H9 (cell line): ENCODE results near the gene IQCM. TPM values are rescaled to one million over a fixed set of nuclear protein-coding genes. Genes with fewer than 3 reads are reported as not detected.

Experiments used
- DNase-seq: peaks from one replicate; pipeline ENCODE4 v3.0.0-alpha.2; 2017
- H2AFZ ChIP-seq: one replicate; pipeline ENCODE4 v1.6.1; 2013; ENCODE audit warnings: mild to moderate bottlenecking, low read length, control low read depth, moderate library complexity
- H2AK5ac ChIP-seq: 2 replicates; pipeline ENCODE4 v1.6.1; 2013; ENCODE audit warnings: low read length, control low read depth, mixed read lengths; ENCODE audit not compliant: insufficient read length
- H2BK120ac ChIP-seq: one replicate; pipeline ENCODE4 v1.6.1; 2013; ENCODE audit warnings: low read depth, mild to moderate bottlenecking, low read length, control low read depth, inconsistent platforms; ENCODE audit not compliant: poor library complexity, severe bottlenecking
- H2BK12ac ChIP-seq: 2 replicates; pipeline ENCODE4 v1.6.1; 2013; ENCODE audit warnings: low read length, control low read depth, mixed read lengths, low read depth; ENCODE audit not compliant: insufficient read length
- H2BK15ac ChIP-seq: 2 replicates; pipeline ENCODE4 v1.6.1; 2013; ENCODE audit warnings: low read depth, low read length, control low read depth
- H2BK20ac ChIP-seq: one replicate; pipeline ENCODE4 v1.6.1; 2013; ENCODE audit warnings: low read depth, mild to moderate bottlenecking, low read length, control low read depth, inconsistent platforms; ENCODE audit not compliant: poor library complexity, severe bottlenecking
- H2BK5ac ChIP-seq: 2 replicates; pipeline ENCODE4 v1.6.1; 2013; ENCODE audit warnings: low read length, control low read depth, mixed read lengths; ENCODE audit not compliant: insufficient read length
- H3K14ac ChIP-seq: 2 replicates; pipeline ENCODE4 v1.6.1; 2013; ENCODE audit warnings: low read length, control low read depth; ENCODE audit not compliant: insufficient read depth
- H3K18ac ChIP-seq: 2 replicates; pipeline ENCODE4 v1.6.1; 2013; ENCODE audit warnings: low read depth, mild to moderate bottlenecking, mixed read lengths, low read length, control low read depth; ENCODE audit not compliant: insufficient read length
- H3K23ac ChIP-seq: 2 replicates; pipeline ENCODE4 v1.6.1; 2013; ENCODE audit warnings: low read length, control low read depth, mixed read lengths, low read depth; ENCODE audit not compliant: insufficient read length
- H3K23me2 ChIP-seq: 2 replicates; pipeline ENCODE4 v1.6.1; 2013; ENCODE audit warnings: low read depth, mild to moderate bottlenecking, mixed read lengths, low read length, control low read depth; ENCODE audit not compliant: insufficient read length, poor library complexity, severe bottlenecking
- H3K27ac ChIP-seq: 2 replicates; pipeline ENCODE4 v1.5.1; 2013; ENCODE audit warnings: low read length, control low read depth, mixed read lengths, low read depth; ENCODE audit not compliant: insufficient read length
- H3K27me3 ChIP-seq: 2 replicates; pipeline ENCODE4 v1.6.1; 2013; ENCODE audit warnings: low read length, control low read depth, inconsistent platforms; ENCODE audit not compliant: insufficient read depth
- H3K4ac ChIP-seq: 2 replicates; pipeline ENCODE4 v1.6.1; 2013; ENCODE audit warnings: low read depth, mild to moderate bottlenecking, control low read depth, inconsistent platforms, low read length, moderate library complexity
- H3K4me1 ChIP-seq: 2 replicates; pipeline ENCODE4 v1.6.1; 2013; ENCODE audit warnings: low read length, control low read depth, inconsistent platforms; ENCODE audit not compliant: insufficient read depth
- H3K4me2 ChIP-seq: 2 replicates; pipeline ENCODE4 v1.6.1; 2013; ENCODE audit warnings: low read length, control low read depth, mixed read lengths; ENCODE audit not compliant: insufficient read length, insufficient read depth
- H3K56ac ChIP-seq: 2 replicates; pipeline ENCODE4 v1.6.1; 2013; ENCODE audit warnings: low read depth, mild to moderate bottlenecking, mixed read lengths, low read length, control low read depth; ENCODE audit not compliant: insufficient read length
- H3K79me1 ChIP-seq: 2 replicates; pipeline ENCODE4 v1.6.1; 2013; ENCODE audit warnings: low read depth, mild to moderate bottlenecking, moderate library complexity, low read length, control low read depth, inconsistent platforms; ENCODE audit not compliant: insufficient read depth, poor library complexity, severe bottlenecking
- H3K79me2 ChIP-seq: 2 replicates; pipeline ENCODE4 v1.6.1; 2013; ENCODE audit warnings: low read length, control low read depth, inconsistent platforms; ENCODE audit not compliant: insufficient read depth
- H3K9ac ChIP-seq: 2 replicates; pipeline ENCODE4 v1.6.1; 2013; ENCODE audit warnings: low read length, control low read depth, mixed read lengths; ENCODE audit not compliant: insufficient read length; ENCODE audit errors: extremely low read depth
- H3K9me3 ChIP-seq: one replicate; pipeline ENCODE4 v1.6.1; 2013; ENCODE audit warnings: low read depth, low read length, inconsistent platforms; ENCODE audit not compliant: control insufficient read depth
- H3T11ph ChIP-seq: one replicate; pipeline ENCODE4 v1.6.1; 2013; ENCODE audit warnings: mild to moderate bottlenecking, low read length, control low read depth, inconsistent platforms
- H4K20me1 ChIP-seq: one replicate; pipeline ENCODE4 v1.6.1; 2013; ENCODE audit not compliant: control insufficient read depth, insufficient read length, insufficient read depth
- H4K5ac ChIP-seq: 2 replicates; pipeline ENCODE4 v1.6.1; 2013; ENCODE audit warnings: low read depth, mild to moderate bottlenecking, mixed read lengths, low read length, control low read depth; ENCODE audit not compliant: insufficient read length
- H4K8ac ChIP-seq: replicated peaks from 2 replicates; pipeline ENCODE4 v1.6.1; 2013; ENCODE audit warnings: low read length, control low read depth, mixed read lengths, low read depth; ENCODE audit not compliant: insufficient read length
- H4K91ac ChIP-seq: 2 replicates; pipeline ENCODE4 v1.6.1; 2013; ENCODE audit warnings: low read depth, mild to moderate bottlenecking, moderate library complexity, mixed read lengths, low read length, control low read depth; ENCODE audit not compliant: insufficient read length
- H3K27ac Mint-ChIP-seq, 3 experiments: 2 replicates in 2 of 3; 3 replicates in 1 of 3; pipeline ENCODE4 v1.8.0; 2020 to 2021; ENCODE audit warnings: mixed read lengths in 3 of 3, mild to moderate bottlenecking in 1 of 3, moderate library complexity in 1 of 3
- H3K27me3 Mint-ChIP-seq: 2 replicates; pipeline ENCODE4 v1.8.0; 2021; ENCODE audit warnings: low read depth, mild to moderate bottlenecking, moderate library complexity, mixed read lengths
- H3K36me3 Mint-ChIP-seq, 3 experiments: 2 replicates in 2 of 3; 3 replicates in 1 of 3; pipeline ENCODE4 v1.8.0; 2020 to 2021; ENCODE audit warnings: low read depth in 3 of 3, mixed read lengths in 3 of 3; ENCODE audit not compliant: insufficient read depth in 1 of 3
- H3K4me1 Mint-ChIP-seq, 2 experiments: 2 replicates each; pipeline ENCODE4 v1.8.0; 2020; ENCODE audit warnings: mixed read lengths in 2 of 2
- H3K4me3 Mint-ChIP-seq, 2 experiments: 2 replicates in 1 of 2; 3 replicates in 1 of 2; pipeline ENCODE4 v1.8.0; 2020 to 2021; ENCODE audit warnings: mild to moderate bottlenecking in 2 of 2, mixed read lengths in 2 of 2, moderate library complexity in 1 of 2
- H3K9me3 Mint-ChIP-seq, 2 experiments: 2 replicates in 1 of 2; 3 replicates in 1 of 2; pipeline ENCODE4 v1.8.0; 2020; ENCODE audit warnings: mild to moderate bottlenecking in 2 of 2, mixed read lengths in 2 of 2, moderate library complexity in 1 of 2
- CTCF ChIP-seq: fragments of 200-600 bp; sonication (generic); conservative IDR thresholded peaks from 3 replicates; pipeline ENCODE4 v1.8.0; 2021; ENCODE audit warnings: antibody characterized with exemption, mild to moderate bottlenecking
- WGBS: extraction: QIAGEN DNeasy Blood & Tissue Kit; methylation state at CpG from one replicate; pipeline ENCODE4 v1.1.7; 2013; ENCODE audit warnings: missing lambda C conversion rate, low lambda C conversion rate, mixed read lengths; ENCODE audit not compliant: insufficient read length; ENCODE audit errors: extremely low coverage; 5-methylcytosine and 5-hydroxymethylcytosine counted together
- total RNA-seq: library from RNA; stranded (reverse); gene quantifications from 2 replicates; pipeline ENCODE4 v1.2.1, GENCODE V29; 2021

IQCM gene
- total RNA-seq, 1 experiment from 2014 or later, result 0.15 TPM

DNA sequence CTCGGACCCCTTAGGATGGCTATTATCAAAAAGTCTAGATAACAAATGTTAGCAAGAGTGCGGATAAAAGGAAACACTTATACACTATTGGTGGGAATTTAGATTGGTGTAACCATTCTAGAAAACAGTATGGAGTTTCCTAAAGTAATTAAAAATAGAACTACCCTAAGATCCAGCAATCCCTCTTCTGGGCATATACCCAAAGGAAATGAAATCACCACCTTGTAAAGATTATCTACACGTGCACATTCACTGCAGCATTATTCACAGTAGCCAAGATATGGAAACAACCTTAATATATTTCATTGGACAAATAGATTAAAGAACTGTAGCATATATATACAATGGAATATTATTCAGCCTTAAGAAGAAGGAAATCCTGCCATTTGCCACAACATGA lies 462.4 kb downstream of the IQCM start:
- Histone ChIP-seq H3K27ac (no peak overlapping the region), H3K79me2 (no peaks in the 10 kb centered on the region), H4K20me1 (no peaks in the 10 kb centered on the region), H4K5ac (no peak overlapping the region), H3K79me1 (no peaks in the 10 kb centered on the region), H3K9ac (no peak overlapping the region), H3K9me3 (no peaks in the 10 kb centered on the region), H2BK120ac (no peak overlapping the region), H4K91ac (no peak overlapping the region), H4K8ac (no peak overlapping the region), H2BK12ac (no peak overlapping the region), H3K27me3 (no peaks in the 10 kb centered on the region), H3K4ac (no peak overlapping the region), H3K18ac (no peak overlapping the region), H2BK15ac (no peak overlapping the region), H2AFZ (no peak overlapping the region), H3K4me1 (no peaks in the 10 kb centered on the region), H3K14ac (no peak overlapping the region), H3K56ac (no peak overlapping the region), H2AK5ac (no peak overlapping the region), H3K23ac (no peak overlapping the region), H2BK20ac (no peak overlapping the region), H2BK5ac (no peak overlapping the region), H3K4me2 (no peak overlapping the region), H3T11ph (no peak overlapping the region), H3K23me2 (no peaks in the 10 kb centered on the region)
- Mint-ChIP-seq H3K9me3 (peaks cover 7 to 11% of the 10 kb centered on the region in 2 experiments), H3K36me3 (peaks cover 0 to 9% (median 6%) of the 10 kb centered on the region in 3 experiments; a peak in 3 of 7 replicates), H3K4me3 (no peak overlapping the region), H3K4me1 (no peaks in the 10 kb centered on the region), H3K27me3 (no peaks in the 10 kb centered on the region), H3K27ac (no peak overlapping the region)
- no peak for DNase-seq
- no peak for TF ChIP-seq CTCF
- WGBS, result no CpG with 5 or more reads among the region's 3 CpGs
